Posterior cingulate gyrus (tissue), 11 donors: Measurements from ENCODE around the gene LMO4.

Experiments used
- DNase-seq, 10 donors: peaks; one replicate each; pipeline versions ENCODE4 v3.0.0 to v3.0.0-alpha.2; 2020 to 2021; ENCODE audit warnings: mixed read lengths in 3 of 10
- intact Hi-C: fragments of 100-400 bp; cut with DNase I; formaldehyde crosslinking; loops from one replicate; pipeline ENCODE4 v1.15.1; 2023

The LMO4 gene

DNA sequence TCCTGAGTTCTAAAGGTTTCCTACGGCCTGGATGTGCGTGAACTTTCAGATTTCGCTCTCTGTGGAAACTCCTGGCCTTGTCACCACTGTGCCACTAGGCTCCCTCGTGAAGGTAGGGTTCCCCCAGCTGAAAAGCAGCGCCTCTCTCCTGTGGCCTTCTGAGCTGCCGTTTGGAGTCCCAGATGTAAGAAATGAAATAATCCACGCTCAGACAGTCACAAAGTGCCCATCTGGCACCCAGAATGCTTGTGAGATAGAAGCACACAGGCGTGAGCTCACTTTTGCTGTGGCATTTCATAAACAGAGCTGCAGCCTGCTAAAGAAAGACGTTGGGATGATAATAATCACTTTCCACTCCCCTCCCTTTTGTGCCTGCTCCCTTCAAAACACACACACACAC is 65.8 kb downstream of the LMO4 start:
- intact Hi-C loops = no loop called here
- no peak for DNase-seq

DNA sequence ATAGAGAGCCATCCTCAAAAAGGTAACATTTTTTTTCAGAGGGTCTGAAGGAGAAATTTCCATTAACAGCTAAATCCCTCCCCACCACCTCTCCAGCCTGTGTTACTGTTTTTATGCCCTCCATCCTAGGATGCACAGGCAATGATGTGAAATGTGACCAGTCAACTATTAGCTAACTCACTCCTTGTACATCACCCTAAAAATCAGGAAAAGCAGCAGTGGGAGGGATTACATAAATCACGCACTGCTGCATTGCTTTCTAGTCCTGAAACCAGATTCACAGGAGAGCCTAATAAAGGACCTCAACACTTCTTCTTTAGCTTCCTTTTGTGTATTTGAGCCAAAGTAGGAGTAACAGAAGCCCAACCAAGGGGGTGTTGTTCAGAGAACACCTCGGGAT is 66.3 kb downstream of the LMO4 start:
- DNase-seq = no peak
- intact Hi-C loops = no loop called here
